PC-3 (cell line): Measurements from ENCODE around the gene ZNF385C. TPM values are rescaled to one million over a fixed set of nuclear protein-coding genes. Genes with fewer than 3 reads are reported as not detected.

ENCODE experiments used
- ATAC-seq: fragments of 200-7000 bp; cut with Tn5 transposase; 2 replicates; pipeline ENCODE4 v1.9.1; 2020; ENCODE audit warnings: mild to moderate bottlenecking, moderate library complexity
- BruUV-seq: library from RNA; stranded (reverse); fragments of 400-500 nt; replicated peaks from 2 replicates; lab custom pipeline; 2021; lab: Mats Ljungman, UMichigan
- CTCF ChIA-PET: fragments of 300-600 bp; sonication (Branson Sonifier 250); formaldehyde crosslinking; loops from one replicate; lab custom pipeline; 2022; ENCODE audit warnings: antibody characterized with exemption; lab: Charles Lee
- POLR2A ChIA-PET: fragments of 300-600 bp; sonication (Branson Sonifier 250); formaldehyde crosslinking; loops from one replicate; lab custom pipeline; 2022; ENCODE audit warnings: antibody characterized with exemption; ENCODE audit not compliant: unreplicated experiment; lab: Charles Lee
- DNase-seq: peaks from one replicate; pipeline ENCODE4 v3.0.0-alpha.2; 2015
- H2AFZ ChIP-seq: fragments of 300-600 bp; sonication (generic); 2 replicates; pipeline ENCODE4 v1.6.0; 2016; ENCODE audit warnings: antibody characterized with exemption, low read length
- H3F3A ChIP-seq: fragments of 300-600 bp; sonication (generic); one replicate; pipeline ENCODE4 v1.6.0; 2017; ENCODE audit warnings: antibody characterized with exemption, low read length, control low read depth, mild to moderate bottlenecking; ENCODE audit not compliant: unreplicated experiment
- H3K27ac ChIP-seq: fragments of 300-600 bp; sonication (generic); 2 replicates; pipeline ENCODE4 v1.5.1; 2016; ENCODE audit warnings: mild to moderate bottlenecking, low read length
- H3K27me3 ChIP-seq: fragments of 300-600 bp; sonication (generic); 2 replicates; pipeline ENCODE4 v1.6.1; 2016; ENCODE audit warnings: low read length, mixed read lengths
- H3K36me3 ChIP-seq: fragments of 300-600 bp; sonication (generic); 2 replicates; pipeline ENCODE4 v1.6.1; 2016; ENCODE audit warnings: low read depth, mixed run types, low read length, mixed read lengths
- H3K4me1 ChIP-seq: fragments of 300-600 bp; sonication (generic); 2 replicates; pipeline ENCODE4 v1.5.1; 2016; ENCODE audit warnings: low read length; ENCODE audit not compliant: insufficient read depth
- H3K4me2 ChIP-seq: fragments of 300-600 bp; sonication (generic); 2 replicates; pipeline ENCODE4 v1.6.0; 2016; ENCODE audit warnings: low read length
- H3K4me3 ChIP-seq: fragments of 300-600 bp; sonication (generic); 2 replicates; pipeline ENCODE4 v1.5.1; 2016; ENCODE audit warnings: mild to moderate bottlenecking, low read length, mixed read lengths
- H3K79me2 ChIP-seq: fragments of 300-600 bp; sonication (generic); 2 replicates; pipeline ENCODE4 v1.6.1; 2017; ENCODE audit warnings: low read length, mixed read lengths
- H3K9ac ChIP-seq: fragments of 300-600 bp; sonication (generic); 2 replicates; pipeline ENCODE4 v1.6.0; 2016; ENCODE audit warnings: mild to moderate bottlenecking, low read length
- H3K9me2 ChIP-seq: fragments of 300-600 bp; sonication (generic); replicated peaks from 2 replicates; pipeline ENCODE4 v1.6.1; 2016; ENCODE audit warnings: mixed run types, low read length, mixed read lengths
- H3K9me3 ChIP-seq: fragments of 300-600 bp; sonication (generic); 2 replicates; pipeline ENCODE4 v1.6.1; 2016; ENCODE audit warnings: low read length, mixed read lengths
- H4K20me1 ChIP-seq: fragments of 300-600 bp; sonication (generic); 2 replicates; pipeline ENCODE4 v1.6.1; 2016; ENCODE audit warnings: low read length, mixed read lengths
- CTCF ChIP-seq: fragments of 300-600 bp; sonication (generic); conservative IDR thresholded peaks from 2 replicates; pipeline ENCODE4 v1.5.1; 2017; ENCODE audit warnings: antibody characterized with exemption, low read depth, mild to moderate bottlenecking, low read length
- EZH2 ChIP-seq: fragments of 300-600 bp; sonication (generic); IDR thresholded peaks from one replicate; pipeline ENCODE4 v1.6.1; 2017; ENCODE audit warnings: antibody characterized with exemption, mild to moderate bottlenecking, low read length; ENCODE audit not compliant: unreplicated experiment
- EZH2phosphoT487 ChIP-seq: fragments of 300-600 bp; sonication (generic); IDR thresholded peaks from 2 replicates; pipeline ENCODE4 v1.6.1; 2018; ENCODE audit warnings: mild to moderate bottlenecking, antibody characterized with exemption, low read length, borderline replicate concordance
- intact Hi-C: fragments of 100-400 bp; cut with micrococcal nuclease; formaldehyde crosslinking; loops from 2 replicates; pipeline ENCODE4 v1.9.0; 2023
- total RNA-seq: library from RNA; depleted of rRNA; stranded (reverse); fragments of >200 nt; gene quantifications from 2 replicates; pipeline ENCODE4 v1.2.3, GENCODE V29; 2014

ZNF385C gene
- total RNA-seq, 1 experiment from 2014 or later, result 0.04 TPM

DNA sequence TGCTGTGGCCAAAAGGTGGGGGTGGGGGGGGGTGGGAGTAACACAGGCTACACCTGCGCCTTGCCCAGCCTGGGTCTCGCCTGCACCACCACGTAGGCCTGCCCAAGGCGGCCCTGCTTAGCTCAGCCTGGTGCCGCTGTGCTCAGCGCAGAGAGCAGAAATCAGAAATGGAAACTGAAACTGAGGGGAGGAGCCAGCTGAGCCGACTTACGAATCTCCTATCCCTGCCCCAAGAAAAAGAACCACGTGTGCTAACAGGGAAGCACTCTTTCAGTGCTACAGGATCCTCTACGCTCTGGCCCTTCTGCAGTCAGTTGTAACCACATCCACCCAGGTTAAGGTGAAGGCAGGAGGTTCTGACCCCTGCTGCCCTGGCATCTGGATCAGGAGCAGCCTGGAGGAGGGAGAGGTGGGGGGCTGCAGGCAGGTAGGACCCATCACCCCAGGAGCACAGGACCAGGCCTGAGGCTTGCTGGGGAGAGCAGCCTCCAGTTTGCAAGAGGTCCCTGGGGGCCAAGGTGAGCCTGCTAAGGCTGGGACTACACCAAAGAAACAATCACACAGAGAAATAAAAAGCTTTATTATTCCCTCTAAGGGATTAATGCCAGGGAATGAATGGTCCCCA lies 14.4 kb upstream of the ZNF385C start, which contains the start of gene DHX58:
Gene DHX58 (minus strand): TSS at position 163 of the 625 bp plus-strand sequence. CDS start 822 bp downstream, outside the sequence.
- Histone ChIP-seq H3K9me2 (no peaks in the 10 kb centered on the region), H3K4me3 (no peak within 1 kb of the TSS), H2AFZ (no peak within 1 kb of the TSS), H3K4me1 (no peaks in the 10 kb centered on the region), H3K79me2 (no peaks in the 10 kb centered on the region), H4K20me1 (no peaks in the 10 kb centered on the region), H3K9ac (no peak within 1 kb of the TSS), H3K36me3 (no peaks in the 10 kb centered on the region), H3K27me3 (no peaks in the 10 kb centered on the region), H3K9me3 (no peaks in the 10 kb centered on the region), H3K4me2 (no peak within 1 kb of the TSS), H3F3A (no peaks in the 10 kb centered on the region), H3K27ac (no peak within 1 kb of the TSS)
- DNase-seq (no peak), ATAC-seq (no peak)
- ChIA-PET POLR2A (no interaction called here), CTCF (no interaction called here)
- BruUV-seq, result no TSS peak
- intact Hi-C loops, result no loop called here
- no peak for TF ChIP-seq CTCF
- no peak for TF ChIP-seq EZH2phosphoT487
- no peak for TF ChIP-seq EZH2

- no peak for TF ChIP-seq CTCF
- no peak for TF ChIP-seq EZH2
- TF ChIP-seq EZH2phosphoT487, result no peak
- Histone ChIP-seq H3K27ac (no peak overlapping the region), H3F3A (no peaks in the 10 kb centered on the region), H3K9me2 (no peaks in the 10 kb centered on the region), H3K36me3 (no peaks in the 10 kb centered on the region), H4K20me1 (no peaks in the 10 kb centered on the region), H3K9me3 (no peaks in the 10 kb centered on the region), H3K79me2 (no peaks in the 10 kb centered on the region), H3K9ac (no peak overlapping the region), H3K4me2 (no peak overlapping the region), H3K4me1 (no peaks in the 10 kb centered on the region), H3K27me3 (no peaks in the 10 kb centered on the region), H3K4me3 (no peak overlapping the region), H2AFZ (no peak overlapping the region)
- no peak for ATAC-seq
- no peak for DNase-seq
- ChIA-PET CTCF (no interaction called here), POLR2A (no interaction called here)
- BruUV-seq, result no TSS peak
- intact Hi-C loops, result no loop called here
Measured at GRCh38 chr17:42111871-42112551, 13.7 kb upstream of the ZNF385C start.

GRCh38 chr17:42111265-42111636 lies 13.0 kb upstream of the ZNF385C start:
- no peaks in the 10 kb centered on the region for H3K79me2 ChIP-seq
- H4K20me1 ChIP-seq, result no peaks in the 10 kb centered on the region
- no TSS peak for BruUV-seq
- no peak overlapping the region for H3K4me2 ChIP-seq
- no peaks in the 10 kb centered on the region for H3K9me2 ChIP-seq
- H3K9ac ChIP-seq, result no peak overlapping the region
- intact Hi-C loops, result no loop called here
- no peaks in the 10 kb centered on the region for H3K9me3 ChIP-seq
- DNase-seq (no peak), ATAC-seq (no peak)
- no peaks in the 10 kb centered on the region for H3F3A ChIP-seq
- POLR2A ChIA-PET, result no interaction called here
- no peaks in the 10 kb centered on the region for H3K36me3 ChIP-seq
- H3K27me3 ChIP-seq, result no peaks in the 10 kb centered on the region
- CTCF ChIA-PET, result no interaction called here
- no peak overlapping the region for H3K4me3 ChIP-seq
- no peak overlapping the region for H2AFZ ChIP-seq
- TF ChIP-seq EZH2 (no peak), EZH2phosphoT487 (no peak), CTCF (no peak)
- no peaks in the 10 kb centered on the region for H3K4me1 ChIP-seq
- H3K27ac ChIP-seq, result no peak overlapping the region
